Gastrocnemius medialis (tissue), 4 donors: ENCODE results near the gene ALOX12B. TPM values are rescaled to one million over a fixed set of nuclear protein-coding genes. Genes with fewer than 3 reads are reported as not detected.
"Not testable (repeated sequence)": the region's sequence is repeated elsewhere in the genome, so short reads cannot be mapped to it uniquely, and the experiment has no call there.

ENCODE experiments used
- ATAC-seq, 2 donors: fragments of 150-250 bp; one replicate each; pipeline ENCODE4 v1.9.1; 2016
- DNase-seq, 2 donors: peaks; one replicate each; pipeline ENCODE4 v3.0.0-alpha.2; 2019
- H3K27ac ChIP-seq, 4 donors: fragments of 200-600 bp; sonication (generic); 1 replicate in 1 of 4; 2 replicates in 3 of 4; pipeline ENCODE4 v1.5.1; 2016 to 2018; ENCODE audit warnings: mild to moderate bottlenecking in 2 of 4, moderate library complexity in 1 of 4
- H3K27me3 ChIP-seq, 3 donors: fragments of 200-600 bp; sonication (generic) in 2 of 3; 1 replicate in 1 of 3; 2 replicates in 2 of 3; pipeline versions ENCODE4 v1.5.1 to v1.6.0; 2016 to 2019; ENCODE audit warnings: mild to moderate bottlenecking in 1 of 3, moderate library complexity in 1 of 3
- H3K36me3 ChIP-seq, 2 donors: fragments of 200-600 bp; sonication (generic) in 1 of 2; one replicate each; pipeline ENCODE4 v1.5.1; 2017 to 2018
- H3K4me1 ChIP-seq, 2 donors: fragments of 200-600 bp; sonication (generic) in 1 of 2; one replicate each; pipeline ENCODE4 v1.5.1; 2016 to 2017; ENCODE audit warnings: mild to moderate bottlenecking in 2 of 2
- H3K4me3 ChIP-seq, 4 donors: fragments of 200-600 bp; sonication (generic) in 3 of 4; 1 replicate in 1 of 4; 2 replicates in 3 of 4; pipeline ENCODE4 v1.5.1; 2016 to 2019; ENCODE audit warnings: mild to moderate bottlenecking in 2 of 4
- H3K9me3 ChIP-seq, 3 donors: fragments of 200-600 bp; sonication (generic) in 2 of 3; 1 replicate in 1 of 3; 2 replicates in 2 of 3; pipeline ENCODE4 v1.5.1; 2016 to 2019
- POLR2A ChIP-seq, 2 donors: fragments of 450-650 bp; IDR thresholded peaks; one replicate each; pipeline ENCODE4 v1.6.1; 2017; ENCODE audit warnings: antibody characterized with exemption in 2 of 2, mild to moderate bottlenecking in 2 of 2, moderate library complexity in 2 of 2
- in situ Hi-C, 4 donors: fragments of 200-750 bp; cut with MboI; loops; one replicate each; pipeline versions ENCODE4 v1.15.0 to v1.8.0; 2017; ENCODE audit warnings: low sequenced_read_pairs in 4 of 4
- intact Hi-C: fragments of 100-400 bp; cut with DNase I; formaldehyde crosslinking; loops from one replicate; pipeline ENCODE4 v1.15.1; 2023; ENCODE audit warnings: low total_unique reads
- total RNA-seq, 4 donors: library from RNA; depleted of rRNA; stranded (reverse); fragments of >200 nt; gene quantifications; one replicate each; pipeline versions ENCODE4 v1.1.0 to v1.2.3, GENCODE V29; 2016
- TF ChIP-seq, protein P1 (sequence below), 5 experiments: fragments of 450-650 bp in 3 of 5; fragments of 200-600 bp in 2 of 5; sonication (generic) in 2 of 5; IDR thresholded peaks in 4 of 5; conservative IDR thresholded peaks in 1 of 5; 1 replicate in 4 of 5; 2 replicates in 1 of 5; pipeline ENCODE4 v1.5.1; 2016 to 2019; ENCODE audit warnings: antibody characterized with exemption in 5 of 5, mild to moderate bottlenecking in 3 of 5, moderate library complexity in 3 of 5

ALOX12B gene
- total RNA-seq, 4 donors from 2014 or later = not detected

DNA sequence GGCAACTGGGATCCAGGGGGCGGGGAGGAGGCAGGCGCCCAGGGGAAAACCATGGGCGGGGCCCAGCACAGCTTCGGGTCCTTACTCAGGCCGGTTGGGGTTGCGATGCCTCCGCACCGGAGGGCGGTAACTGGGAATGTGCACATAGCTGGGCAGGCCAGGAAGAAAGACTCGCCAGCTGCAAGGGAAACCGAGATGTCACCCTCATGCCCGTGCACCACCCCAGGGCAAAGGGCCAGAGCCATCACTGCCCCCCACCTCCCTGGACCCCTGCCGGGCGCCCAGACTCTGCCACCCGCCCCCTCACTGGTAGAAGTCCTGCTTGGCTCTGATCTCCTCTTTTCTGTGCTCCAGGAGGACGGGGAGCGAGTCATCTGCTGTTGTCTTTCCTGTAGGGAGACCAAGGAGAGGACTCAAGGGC lies 6.7 kb downstream of the ALOX12B start:
- Histone ChIP-seq H3K4me3 (no peak overlapping the region), H3K27ac (no peak overlapping the region), H3K36me3 (no peaks in the 10 kb centered on the region), H3K27me3 (peaks cover 30 to 46% (median 45%) of the 10 kb centered on the region in 3 donors), H3K9me3 (no peaks in the 10 kb centered on the region), H3K4me1 (peaks cover 4 to 13% of the 10 kb centered on the region in 2 donors)
- intact Hi-C loops (loop anchor here (10.0 kb wide), 1 partner anchor 214 kb away; the partner anchor contains the start of gene SLC25A35), in situ Hi-C loops (loop anchor here in 3 of 4 donors (25.0 kb wide), 2 partner anchors 206 to 231 kb away; partner anchors contain the start of genes ARHGEF15 (in 2 of the 3), RANGRF (in 1 of the 3) and SLC25A35 (in 1 of the 3))
- no peak for TF ChIP-seq POLR2A (IDR thresholded peaks at IDR 0.05)
- TF ChIP-seq, protein P1, sequence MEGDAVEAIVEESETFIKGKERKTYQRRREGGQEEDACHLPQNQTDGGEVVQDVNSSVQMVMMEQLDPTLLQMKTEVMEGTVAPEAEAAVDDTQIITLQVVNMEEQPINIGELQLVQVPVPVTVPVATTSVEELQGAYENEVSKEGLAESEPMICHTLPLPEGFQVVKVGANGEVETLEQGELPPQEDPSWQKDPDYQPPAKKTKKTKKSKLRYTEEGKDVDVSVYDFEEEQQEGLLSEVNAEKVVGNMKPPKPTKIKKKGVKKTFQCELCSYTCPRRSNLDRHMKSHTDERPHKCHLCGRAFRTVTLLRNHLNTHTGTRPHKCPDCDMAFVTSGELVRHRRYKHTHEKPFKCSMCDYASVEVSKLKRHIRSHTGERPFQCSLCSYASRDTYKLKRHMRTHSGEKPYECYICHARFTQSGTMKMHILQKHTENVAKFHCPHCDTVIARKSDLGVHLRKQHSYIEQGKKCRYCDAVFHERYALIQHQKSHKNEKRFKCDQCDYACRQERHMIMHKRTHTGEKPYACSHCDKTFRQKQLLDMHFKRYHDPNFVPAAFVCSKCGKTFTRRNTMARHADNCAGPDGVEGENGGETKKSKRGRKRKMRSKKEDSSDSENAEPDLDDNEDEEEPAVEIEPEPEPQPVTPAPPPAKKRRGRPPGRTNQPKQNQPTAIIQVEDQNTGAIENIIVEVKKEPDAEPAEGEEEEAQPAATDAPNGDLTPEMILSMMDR (IDR thresholded peaks at IDR 0.05 in 4 of 5, conservative IDR thresholded peaks at IDR 0.05 in 1 of 5) = no peak
- no peak for DNase-seq
- ATAC-seq = no peak

DNA sequence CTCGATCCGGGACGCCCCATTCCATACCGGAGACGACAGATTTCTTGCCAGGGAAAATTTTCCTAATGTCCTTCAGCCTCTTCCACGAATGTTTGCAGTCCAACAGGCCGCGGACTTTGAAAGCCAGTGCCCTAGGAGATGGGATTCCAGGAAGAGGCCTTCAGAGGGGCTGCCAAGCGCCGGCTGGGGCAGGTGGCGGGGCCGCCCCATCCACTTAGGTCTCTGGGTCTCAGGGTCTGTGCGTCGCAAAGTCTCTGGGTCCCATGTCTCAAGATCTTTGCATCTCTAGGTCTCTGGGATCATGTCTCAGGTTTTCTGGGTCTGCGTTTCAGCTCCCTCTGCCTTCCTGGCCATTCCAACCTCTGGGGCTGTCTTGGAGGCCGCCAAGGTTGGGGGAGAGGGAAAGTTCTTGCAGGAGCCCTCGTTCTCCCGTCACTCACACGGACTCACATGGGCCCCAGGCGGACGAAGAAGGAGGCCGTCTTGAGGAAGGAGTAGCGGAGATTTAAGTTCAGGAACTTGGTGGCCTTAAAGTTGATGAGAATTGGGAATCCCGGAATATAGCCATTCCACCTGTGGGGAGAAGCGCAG lies 7.2 kb downstream of the ALOX12B start:
- ATAC-seq (peak; percentile 24 to 32), DNase-seq (no peak)
- no peak overlapping the region for H3K27ac ChIP-seq
- H3K9me3 ChIP-seq = no peaks in the 10 kb centered on the region
- no peaks in the 10 kb centered on the region for H3K36me3 ChIP-seq
- peaks cover 34 to 51% (median 50%) of the 10 kb centered on the region in 3 donors for H3K27me3 ChIP-seq
- H3K4me3 ChIP-seq = peak overlapping the region; percentile 49 to 72 (median 53)
- in situ Hi-C loops = loop anchor here in 3 of 4 donors (25.0 kb wide), 2 partner anchors 207 to 232 kb away; partner anchors contain the start of genes ARHGEF15 (in 2 of the 3), RANGRF (in 1 of the 3) and SLC25A35 (in 1 of the 3)
- no peak for TF ChIP-seq POLR2A (IDR thresholded peaks at IDR 0.05)
- TF ChIP-seq, protein P1 (IDR thresholded peaks at IDR 0.05 in 4 of 5, conservative IDR thresholded peaks at IDR 0.05 in 1 of 5) = peak in 2 of 5 experiments; percentile 15 to 21
- intact Hi-C loops = loop anchor here (10.0 kb wide), 1 partner anchor 214 kb away; the partner anchor contains the start of gene SLC25A35
- peaks cover 4 to 13% of the 10 kb centered on the region in 2 donors for H3K4me1 ChIP-seq

DNA sequence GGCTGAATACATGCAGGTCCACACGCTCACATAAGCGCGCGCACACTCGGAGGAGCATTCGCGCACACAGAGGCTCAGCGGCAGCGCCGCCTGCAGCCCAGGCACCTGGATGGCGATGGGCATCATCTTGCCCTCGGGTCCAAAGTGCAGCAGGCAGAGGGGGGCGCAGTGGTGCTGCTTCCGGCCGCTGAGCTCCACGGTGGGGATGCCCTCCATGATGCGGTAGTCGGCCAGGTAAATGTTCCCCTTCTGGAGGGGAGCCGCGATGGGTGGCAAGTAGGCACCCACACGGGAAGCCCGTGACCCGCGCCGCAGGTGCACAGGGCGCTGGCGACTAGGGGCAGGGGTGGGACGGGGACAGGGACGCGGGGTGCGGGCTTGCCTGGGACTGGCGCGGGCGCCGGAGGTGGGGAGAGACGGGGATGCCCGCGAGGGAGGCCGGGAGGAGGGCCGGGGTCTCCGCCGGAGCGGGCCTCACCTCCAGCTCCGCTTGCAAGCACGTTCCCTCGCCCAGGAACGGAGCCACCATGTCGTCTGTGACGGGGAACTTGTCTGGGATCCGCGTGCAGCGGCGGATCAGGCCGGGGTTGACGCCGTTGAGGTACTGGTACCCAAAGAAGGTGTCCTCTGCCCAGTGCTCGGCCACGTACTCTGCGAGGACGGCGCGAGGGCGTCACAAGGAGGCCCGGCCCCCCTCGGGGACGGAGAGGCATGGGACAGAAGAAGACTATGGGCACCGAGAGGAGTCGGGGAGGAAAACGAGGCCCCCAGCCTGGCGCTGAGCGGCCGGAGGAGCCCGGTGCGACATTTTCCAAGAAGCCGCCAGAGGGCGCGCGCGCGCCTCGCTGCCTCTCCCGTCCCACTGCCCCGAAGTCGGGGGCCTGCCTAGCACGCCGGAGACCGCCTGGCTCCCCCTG lies 8.0 kb downstream of the ALOX12B start:
- no peaks in the 10 kb centered on the region for H3K9me3 ChIP-seq
- TF ChIP-seq, protein P1 (IDR thresholded peaks at IDR 0.05 in 4 of 5, conservative IDR thresholded peaks at IDR 0.05 in 1 of 5) = peak; percentile 68 to 93 (median 84)
- no peak for TF ChIP-seq POLR2A (IDR thresholded peaks at IDR 0.05)
- DNase-seq (peak; percentile 15 to 38), ATAC-seq (peak; percentile 91 to 94)
- peaks cover 4 to 13% of the 10 kb centered on the region in 2 donors for H3K4me1 ChIP-seq
- intact Hi-C loops = loop anchor here (2.0 to 10.0 kb wide), 2 partner anchors 19 to 215 kb away; partner anchors contain the start of gene SLC25A35
- peak overlapping the region; percentile 49 to 72 (median 53) for H3K4me3 ChIP-seq
- peaks cover 42 to 58% (median 57%) of the 10 kb centered on the region in 3 donors for H3K27me3 ChIP-seq
- H3K36me3 ChIP-seq = no peaks in the 10 kb centered on the region
- no peak overlapping the region for H3K27ac ChIP-seq
- in situ Hi-C loops = loop anchor here in 3 of 4 donors (25.0 kb wide), 2 partner anchors 208 to 233 kb away; partner anchors contain the start of genes ARHGEF15 (in 2 of the 3), RANGRF (in 1 of the 3) and SLC25A35 (in 1 of the 3)

DNA sequence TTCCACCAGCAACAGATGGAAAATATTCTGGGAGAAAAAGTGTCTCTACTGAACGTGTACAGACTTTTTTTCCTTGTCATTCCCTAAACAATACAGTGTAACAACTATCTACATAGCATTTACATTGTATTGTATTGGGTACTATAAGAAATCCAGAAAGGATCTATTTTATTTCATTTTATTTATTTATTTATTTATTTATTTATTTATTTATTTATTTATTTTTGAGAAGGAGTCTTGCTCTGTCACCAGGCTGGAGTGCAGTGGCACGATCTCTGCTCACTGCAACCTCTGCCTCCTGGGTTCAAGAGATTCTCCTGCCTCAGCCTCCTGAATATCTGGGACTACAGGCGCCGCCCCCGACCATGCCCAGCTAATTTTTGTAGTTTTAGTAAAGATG lies 9.6 kb downstream of the ALOX12B start:
- H3K4me3 ChIP-seq, H3K9me3 ChIP-seq, H3K27ac ChIP-seq, H3K36me3 ChIP-seq, DNase-seq, ATAC-seq: not testable (repeated sequence)
- in situ Hi-C loops = loop anchor here in 3 of 4 donors (25.0 kb wide), 2 partner anchors 209 to 234 kb away; partner anchors contain the start of genes ARHGEF15 (in 2 of the 3), RANGRF (in 1 of the 3) and SLC25A35 (in 1 of the 3)
- peaks cover 58 to 73% (median 72%) of the 10 kb centered on the region in 3 donors for H3K27me3 ChIP-seq
- H3K4me1 ChIP-seq = peaks cover 4 to 22% of the 10 kb centered on the region in 2 donors
- intact Hi-C loops = loop anchor here (2.0 kb wide), 1 partner anchor 17 kb away; no protein-coding TSS in a partner anchor
